NK-92 (cell line): ENCODE results near the gene OR8K1.

ENCODE experiments used
- DNase-seq: peaks from one replicate; lab custom pipeline; 2025; ENCODE audit not compliant: unreplicated experiment; lab: John Stamatoyannopoulos, UW

OR8K1 gene

GRCh38 chr11:56345739-56346138, at the start of gene OR8K1:
OR8K1 (plus strand) TSS chr11:56346039; CDS start chr11:56346039, 0 bp downstream.
- no peak for DNase-seq

GRCh38 chr11:56296898-56297297, 48.9 kb upstream of the OR8K1 start:
- no peak for DNase-seq

- DNase-seq: no peak
These were observed 38.0 kb upstream of the OR8K1 start for GRCh38 chr11:56307836-56308235.

DNA sequence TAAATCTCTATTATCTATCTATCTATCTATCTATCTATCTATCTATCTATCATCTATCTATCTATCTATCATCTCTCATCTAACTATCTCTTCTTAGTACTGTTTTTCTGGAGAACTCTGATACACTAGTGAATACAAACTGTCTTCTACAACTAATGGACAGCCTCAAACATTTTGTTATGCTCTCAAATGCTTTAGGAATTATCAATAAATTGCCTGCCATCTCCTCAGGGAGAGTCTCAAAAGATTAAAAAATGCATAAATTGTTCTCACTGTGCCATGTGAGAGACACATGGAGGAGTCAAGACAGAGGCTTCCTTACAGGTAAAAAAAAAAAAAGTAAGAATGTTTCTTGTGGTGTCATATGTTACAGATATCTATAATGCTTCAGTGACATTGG, 31.0 kb upstream of the OR8K1 start, which contains the start of gene OR8K3:
Gene OR8K3, plus strand, starts transcription at position 301 of the 400 bp plus-strand sequence. CDS start 3,163 bp downstream, outside the sequence.
- no peak for DNase-seq

- no peak for DNase-seq
These were observed 13.9 kb upstream of the OR8K1 start for GRCh38 chr11:56331861-56332491.

GRCh38 chr11:56333156-56333555, 12.7 kb upstream of the OR8K1 start:
- DNase-seq: no peak

GRCh38 chr11:56340289-56340688, 5.5 kb upstream of the OR8K1 start:
- no peak for DNase-seq

- no peak for DNase-seq
These were observed 8.2 kb downstream of the OR8K1 start, which contains the start of gene OR8J1 for GRCh38 chr11:56353991-56354390. OR8J1 (plus strand) TSS chr11:56354291; CDS start chr11:56360247, 5,956 bp downstream.

DNA sequence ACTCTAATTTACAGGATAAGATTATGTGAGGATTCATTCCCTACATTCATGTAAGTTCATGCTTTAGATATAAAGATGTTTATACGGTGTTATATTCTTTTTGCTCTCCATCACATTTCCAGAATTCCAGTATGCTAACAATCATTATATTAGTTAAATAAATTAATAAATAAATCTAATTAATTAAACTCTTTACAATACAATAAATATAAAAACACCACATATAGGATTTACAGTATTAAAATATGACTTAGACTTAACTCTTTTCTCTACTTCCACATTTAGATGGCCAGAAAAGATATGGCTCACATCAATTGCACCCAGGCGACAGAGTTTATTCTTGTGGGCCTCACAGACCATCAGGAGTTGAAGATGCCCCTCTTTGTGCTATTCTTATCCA, 29.5 kb downstream of the OR8K1 start, which contains the start of gene OR8U1:
Gene OR8U1, plus strand, starts transcription at position 301 of the 400 bp plus-strand sequence. Its CDS starts 0 bp downstream, at position 301.
- no peak for DNase-seq

DNA sequence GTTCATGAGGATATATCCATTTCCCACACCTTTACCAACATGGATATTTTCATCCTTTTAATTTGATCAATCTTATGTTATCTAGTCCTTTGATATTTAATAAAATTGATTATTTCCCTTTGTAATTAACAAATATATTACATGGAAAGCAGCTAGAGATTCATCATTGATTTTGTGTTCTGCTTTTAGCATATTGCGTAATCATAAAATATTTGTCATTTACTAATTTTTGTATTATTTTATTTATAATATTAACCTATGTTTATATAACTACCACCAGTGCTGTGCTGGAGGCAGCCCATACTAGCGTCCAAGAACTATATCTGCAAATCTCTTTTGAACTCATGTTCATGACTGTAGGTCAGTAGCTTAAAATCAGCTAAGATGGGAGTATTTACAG, 34.3 kb downstream of the OR8K1 start:
- DNase-seq: no peak

DNA sequence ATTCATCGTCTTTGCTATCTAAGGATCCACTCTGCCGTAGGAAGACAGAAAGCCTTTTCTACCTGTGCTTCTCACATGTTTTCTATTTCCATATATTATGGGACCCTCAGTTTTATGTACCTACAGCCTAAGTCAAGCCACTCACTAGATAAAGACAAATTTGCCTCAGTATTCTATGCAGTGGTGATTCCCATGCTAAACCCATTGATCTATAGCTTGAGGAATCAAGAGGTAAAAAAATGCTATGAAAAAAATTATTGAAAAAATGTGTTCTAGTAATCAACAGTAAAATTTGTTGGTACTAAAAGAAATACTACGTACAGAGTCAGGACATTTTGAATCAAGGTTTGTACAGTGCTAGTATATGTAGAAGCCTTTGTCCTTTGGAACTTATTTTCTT, 48.5 kb downstream of the OR8K1 start:
- no peak for DNase-seq

GRCh38 chr11:56396047-56396446, 50.2 kb downstream of the OR8K1 start:
- DNase-seq: no peak
